NCI-H187 (cell line): Measurements from ENCODE around the gene FAM53A.

Experiments used
- DNase-seq, 2 experiments: peaks; one replicate each; lab custom pipeline; 2025; lab: John Stamatoyannopoulos, UW

Gene FAM53A

DNA sequence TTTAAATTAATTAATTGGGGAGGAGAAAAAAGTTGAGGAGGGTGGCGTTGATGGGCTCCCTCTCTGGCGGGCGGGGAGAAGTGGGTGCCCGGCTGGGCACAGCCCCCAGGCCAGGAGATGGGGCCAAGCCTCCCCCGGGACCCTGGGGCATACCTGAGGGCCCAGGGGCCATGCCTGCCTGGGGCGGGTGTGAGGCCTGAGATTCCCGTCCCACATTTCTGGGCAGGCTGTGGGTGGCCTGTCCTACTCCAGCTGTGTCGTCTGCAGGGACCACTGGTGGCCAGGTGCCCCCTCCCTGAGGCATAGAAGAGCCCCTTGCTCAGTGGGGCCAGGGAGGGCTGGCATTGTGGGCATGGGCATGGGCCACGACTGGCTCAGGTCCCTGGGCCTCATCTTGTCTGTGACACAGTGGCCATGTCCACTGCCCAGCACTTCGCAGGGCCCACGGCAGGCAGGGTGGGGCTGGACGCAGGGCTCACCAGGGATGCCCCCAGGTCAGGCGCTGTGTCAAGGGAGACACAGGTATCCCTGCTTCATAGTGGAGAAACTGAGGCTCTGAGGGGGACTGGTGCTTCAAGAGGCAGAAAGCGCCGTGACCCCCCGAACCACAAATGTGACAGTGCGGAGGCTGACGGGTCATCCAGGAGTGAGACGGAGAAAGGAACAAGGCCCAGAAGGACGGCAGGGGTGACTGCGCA is 60.1 kb downstream of the FAM53A start:
- no peak for DNase-seq

DNA sequence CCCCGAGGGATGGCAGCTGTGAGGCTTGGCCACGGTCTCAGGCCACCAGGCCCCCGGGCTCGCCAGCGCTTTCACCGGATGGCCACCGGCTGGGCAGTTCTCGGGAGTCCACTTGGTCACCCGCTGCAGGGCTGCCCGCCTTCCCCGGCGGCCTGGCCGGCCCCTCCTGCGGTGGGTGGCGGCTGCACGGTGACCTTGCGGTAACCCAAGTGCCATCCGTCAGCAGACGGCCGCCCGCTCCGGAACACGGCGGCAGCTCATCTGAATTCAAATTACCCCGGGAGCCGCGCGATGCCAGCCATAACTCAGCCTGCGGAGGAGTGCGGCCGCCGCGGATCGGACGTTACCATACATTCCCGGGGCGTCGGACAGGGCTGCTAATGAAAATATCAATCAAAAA is 60.7 kb downstream of the FAM53A start:
- DNase-seq: no peak

DNA sequence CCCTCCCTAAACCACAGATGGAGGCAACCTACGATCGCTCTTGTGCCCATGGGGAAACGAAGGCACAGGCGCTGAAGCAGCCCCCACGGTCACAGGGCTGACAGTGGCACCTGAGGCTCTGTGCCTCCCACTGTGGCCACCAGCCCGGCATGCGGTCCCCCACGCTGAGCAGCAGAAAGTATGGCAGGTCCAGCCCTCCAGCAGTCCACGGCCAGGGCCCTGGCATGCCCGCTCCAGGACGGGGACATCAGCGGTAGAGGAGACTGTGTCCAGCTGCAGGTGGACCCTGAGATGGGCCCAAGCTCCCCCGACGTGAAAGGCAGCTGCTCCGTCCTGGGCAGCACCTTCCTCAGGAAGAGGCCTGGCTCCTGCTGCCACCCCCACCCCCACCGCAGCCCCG is 61.2 kb downstream of the FAM53A start:
- no peak for DNase-seq

DNA sequence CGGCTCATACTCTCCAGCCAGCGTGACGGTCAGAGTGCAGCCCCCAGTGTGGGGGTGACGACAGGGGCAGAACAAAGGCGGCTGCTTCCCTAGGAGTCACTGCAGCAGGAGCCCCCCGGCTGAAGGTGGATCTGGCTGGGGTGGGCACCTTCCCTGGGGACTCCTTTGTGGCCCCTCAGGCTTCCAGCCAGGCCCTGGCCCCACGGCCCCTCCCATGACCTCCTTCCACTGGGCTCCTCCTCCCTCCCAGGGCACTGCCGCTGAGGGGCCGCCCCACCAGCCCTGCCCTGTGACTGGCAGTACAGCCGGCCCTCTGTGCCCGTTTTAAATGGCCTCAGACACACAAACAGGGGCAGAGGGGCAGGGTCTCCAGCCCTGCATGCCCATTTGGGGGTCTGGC is 61.9 kb downstream of the FAM53A start:
- no peak for DNase-seq

DNA sequence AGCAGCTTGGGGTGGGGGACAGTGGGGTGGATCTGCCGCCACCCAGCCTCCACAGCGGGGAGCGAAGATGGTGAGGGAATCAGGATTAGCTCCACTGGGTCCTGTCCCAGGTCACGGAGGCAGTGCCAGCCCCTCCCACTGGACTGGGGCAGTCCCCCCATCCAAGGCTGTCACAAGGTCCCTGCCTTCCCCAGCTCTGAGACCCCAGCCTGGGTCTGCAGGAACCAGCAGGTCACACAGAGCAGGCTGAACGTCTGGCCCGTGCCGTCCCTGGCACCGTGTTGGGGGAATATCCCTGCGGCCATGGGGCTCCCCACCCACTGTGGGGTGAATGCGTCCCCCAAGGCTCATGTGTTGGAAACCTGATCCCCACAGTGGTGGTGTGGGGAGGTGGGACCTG is 62.6 kb downstream of the FAM53A start:
- no peak for DNase-seq

DNA sequence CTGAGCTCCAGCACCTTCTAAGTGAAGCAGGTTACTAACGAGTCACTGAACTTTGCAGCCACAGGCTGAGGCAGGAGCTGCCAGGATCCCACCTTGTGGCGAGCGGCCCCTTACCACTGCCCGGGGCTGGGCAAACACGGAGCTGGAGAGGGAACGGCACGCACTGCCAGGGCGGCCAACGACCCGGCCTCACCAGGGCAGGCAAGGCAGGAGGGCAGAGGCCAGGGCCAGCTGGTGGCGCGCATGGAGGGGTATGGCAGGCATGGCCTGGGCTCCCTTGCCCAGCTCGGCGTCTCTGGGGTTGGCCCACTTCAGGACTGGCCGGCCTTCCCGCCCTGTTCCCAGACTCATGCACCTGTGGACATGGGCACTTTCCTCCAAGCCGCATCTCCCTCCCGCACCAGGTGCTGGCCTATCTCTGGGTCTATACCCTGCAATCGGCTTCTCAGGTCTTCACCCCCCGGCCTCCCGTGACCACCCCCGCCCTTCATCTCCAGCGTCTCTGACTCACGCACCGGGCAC is 64.9 kb downstream of the FAM53A start:
- DNase-seq: no peak

DNA sequence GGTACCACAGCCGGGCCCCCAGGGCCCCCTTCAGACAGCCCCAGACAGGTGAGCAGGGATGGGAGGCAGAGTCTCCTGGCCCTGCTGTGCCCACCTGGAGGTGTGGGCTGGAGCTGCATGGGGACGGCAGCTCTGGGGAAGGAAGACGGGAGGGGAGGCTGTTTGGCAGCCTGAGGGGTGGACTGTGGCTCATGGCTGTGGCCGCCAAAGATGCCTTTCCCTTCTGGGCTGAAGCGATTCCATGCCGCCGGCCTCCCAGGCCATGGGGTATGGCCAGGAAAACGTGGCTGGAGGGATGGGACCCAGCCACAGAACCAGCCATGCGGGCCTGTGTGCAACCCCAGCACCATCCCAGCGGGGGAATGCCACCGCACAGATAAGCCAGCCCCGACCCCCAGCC is 65.7 kb downstream of the FAM53A start:
- DNase-seq: no peak

DNA sequence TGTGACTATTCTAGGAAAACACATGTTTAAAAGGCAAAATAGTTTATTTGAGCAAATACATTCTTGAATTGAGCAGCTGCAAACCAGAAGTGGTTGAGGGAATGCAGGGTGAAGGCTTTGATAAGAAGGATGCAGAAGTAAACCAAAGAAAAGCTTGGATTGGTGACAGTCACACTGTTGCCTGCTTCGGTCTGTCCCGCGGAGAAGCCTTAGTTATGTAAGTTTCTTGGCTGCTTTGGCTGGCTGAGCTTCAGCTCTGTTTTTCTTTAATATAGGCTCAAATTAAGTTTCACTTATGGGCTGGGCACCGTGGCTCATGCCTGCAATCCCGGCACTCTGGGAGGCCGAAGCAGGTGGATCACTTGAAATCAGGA is 67.6 kb downstream of the FAM53A start:
- no peak for DNase-seq

DNA sequence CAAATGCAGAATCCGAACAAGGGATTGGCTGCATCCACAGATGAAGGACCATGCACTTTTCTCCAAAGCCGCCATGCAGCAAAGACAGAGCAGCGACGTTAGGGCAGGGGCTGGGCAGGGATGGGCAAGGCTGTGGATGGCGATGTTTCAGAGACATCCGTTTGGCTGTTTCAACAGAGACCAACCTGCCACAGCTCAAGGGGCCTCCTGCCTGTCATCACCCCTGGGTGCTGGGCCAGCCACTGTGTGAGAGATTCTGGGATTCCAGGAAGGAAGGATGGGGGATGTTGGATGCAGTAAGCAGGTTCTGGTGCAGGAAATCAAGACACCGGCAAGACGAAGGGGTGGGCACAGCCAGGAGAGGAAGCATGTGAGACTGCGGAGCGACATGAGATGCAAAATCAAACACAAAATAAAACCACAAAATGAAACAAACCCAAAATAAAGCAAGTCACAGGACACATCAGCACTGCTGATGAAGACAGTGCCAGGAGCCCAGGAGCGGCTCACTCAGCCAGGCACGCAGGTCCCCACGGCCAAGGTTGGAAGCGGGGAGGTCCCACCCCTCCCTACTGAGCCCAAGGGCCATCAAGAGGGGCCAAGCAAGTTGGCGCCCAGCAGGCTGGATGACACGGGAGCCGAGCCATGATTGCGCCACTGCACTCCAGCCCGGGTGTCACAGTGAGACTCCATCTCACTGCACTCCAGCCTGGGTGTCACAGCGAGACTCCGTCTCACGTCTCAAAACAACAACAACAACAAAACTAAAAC is 68.1 kb downstream of the FAM53A start:
- no peak for DNase-seq

DNA sequence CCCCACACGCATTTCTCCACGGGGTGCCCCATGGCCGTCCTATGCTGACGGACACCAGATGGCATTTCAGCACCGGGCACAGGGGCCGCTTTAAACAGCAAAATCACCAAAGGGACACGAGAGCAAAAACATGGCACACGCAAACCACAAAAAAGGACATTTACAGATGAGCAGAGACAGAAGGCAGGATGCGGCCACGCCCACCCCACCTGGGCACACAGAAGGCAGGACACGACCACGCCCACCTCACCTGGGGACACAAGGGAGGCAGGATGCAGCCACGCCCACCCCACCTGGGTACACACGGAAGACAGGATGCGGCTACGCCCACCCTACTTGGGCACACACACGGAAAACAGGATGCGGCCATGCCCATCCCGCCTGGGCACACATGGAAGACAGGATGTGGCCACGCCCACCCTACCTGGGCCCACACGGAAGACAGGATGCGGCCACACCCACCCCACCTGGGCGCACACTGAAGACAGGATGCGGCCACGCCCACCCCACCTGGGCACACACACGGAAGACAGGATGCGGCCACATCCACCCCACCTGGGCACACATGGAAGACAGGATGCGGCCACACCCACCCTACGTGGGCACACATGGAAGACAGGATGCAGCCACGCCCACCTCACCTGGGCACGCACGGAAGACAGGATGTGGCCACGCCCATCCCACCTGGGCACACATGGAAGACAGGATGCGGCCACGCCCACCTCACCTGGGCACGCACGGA is 69.1 kb downstream of the FAM53A start:
- DNase-seq: no peak

DNA sequence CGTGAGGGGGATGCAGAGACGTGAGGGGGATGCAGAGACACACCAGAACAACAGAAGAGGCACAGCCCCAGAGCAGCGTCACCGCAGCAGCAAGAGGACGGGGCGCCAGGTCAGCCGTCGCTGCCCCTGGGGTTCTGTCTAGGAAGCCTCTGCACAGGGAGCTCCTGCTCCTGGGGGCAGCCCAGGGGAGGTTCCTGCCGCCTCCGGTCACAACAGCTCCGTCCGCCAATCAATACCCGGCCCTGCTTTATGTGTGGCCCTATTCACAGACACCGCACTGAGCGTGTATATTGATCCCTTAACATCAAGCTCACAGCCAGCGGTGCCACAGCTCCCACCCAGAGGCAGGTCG is 69.6 kb downstream of the FAM53A start:
- no peak for DNase-seq

DNA sequence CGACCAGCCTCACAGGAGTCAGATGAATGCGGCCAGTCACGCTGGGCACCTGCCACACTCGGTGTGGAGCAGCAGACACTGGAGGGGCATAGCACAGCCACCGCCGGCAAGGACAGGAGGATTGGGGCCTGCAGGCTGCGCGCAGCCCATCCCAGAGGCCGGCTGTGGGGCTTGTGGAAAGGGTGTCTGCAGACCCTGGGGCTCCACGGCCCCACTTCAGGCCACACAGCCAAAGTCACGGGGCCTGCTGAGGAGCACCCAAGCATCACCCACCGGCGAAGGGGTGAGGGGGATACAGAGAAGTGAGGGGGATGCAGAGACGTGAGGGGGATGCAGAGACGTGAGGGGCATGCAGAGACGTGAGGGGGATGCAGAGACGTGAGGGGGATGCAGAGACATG is 70.1 kb downstream of the FAM53A start:
- DNase-seq: no peak

DNA sequence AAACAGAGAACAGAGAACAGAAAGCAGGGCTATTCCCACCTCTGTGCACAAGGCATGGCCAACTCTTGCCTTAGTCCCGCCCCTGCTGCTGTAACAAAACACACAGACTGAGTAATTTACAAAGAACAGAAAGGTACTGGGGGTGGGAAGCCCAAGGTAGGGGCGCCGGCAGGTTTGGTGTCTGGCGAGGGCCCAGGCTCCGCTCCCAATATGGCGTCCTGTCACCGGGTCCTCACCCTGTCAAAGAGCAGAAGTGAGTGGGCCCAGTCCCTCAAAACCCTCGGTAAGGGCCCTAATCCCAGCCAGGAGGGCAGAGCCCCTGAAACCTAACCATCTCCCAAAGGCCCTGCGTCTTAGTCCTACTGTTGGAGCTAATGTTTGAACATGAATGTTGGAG is 71.0 kb downstream of the FAM53A start:
- DNase-seq: no peak

DNA sequence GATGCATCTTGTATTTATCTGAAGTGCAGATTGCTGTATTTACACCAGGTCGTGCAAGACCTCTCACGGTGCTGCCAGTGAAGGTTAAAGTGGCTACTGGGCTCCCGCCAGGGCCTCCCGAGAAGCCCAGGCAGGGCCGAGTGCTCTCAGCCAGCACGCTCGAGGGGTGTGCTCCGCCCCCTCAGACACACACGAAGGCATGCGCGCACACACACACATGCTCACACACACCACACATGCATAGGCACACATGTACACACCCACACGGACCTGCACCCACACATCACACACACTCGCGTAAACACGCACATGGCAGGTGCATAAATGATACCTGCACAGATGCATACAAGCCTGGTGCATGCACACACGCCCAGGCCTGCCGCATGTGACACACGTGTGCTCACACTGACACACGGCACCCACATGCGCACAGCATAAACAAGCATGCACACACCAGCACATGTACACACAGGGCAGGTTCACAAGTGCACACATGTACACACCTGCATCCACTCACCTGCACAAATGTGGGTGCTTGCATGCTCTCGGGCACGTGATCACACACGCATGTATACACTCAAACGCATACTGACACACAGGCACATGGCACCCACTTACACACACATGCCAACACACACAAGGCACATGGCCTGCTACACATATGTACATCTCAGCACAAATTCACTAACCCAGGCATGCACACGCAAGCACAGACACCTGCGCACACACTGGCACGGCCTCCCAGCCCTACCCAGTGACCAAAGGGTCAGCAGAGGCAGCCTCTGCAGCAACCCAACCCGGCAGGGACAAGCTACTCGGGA is 71.6 kb downstream of the FAM53A start:
- no peak for DNase-seq

DNA sequence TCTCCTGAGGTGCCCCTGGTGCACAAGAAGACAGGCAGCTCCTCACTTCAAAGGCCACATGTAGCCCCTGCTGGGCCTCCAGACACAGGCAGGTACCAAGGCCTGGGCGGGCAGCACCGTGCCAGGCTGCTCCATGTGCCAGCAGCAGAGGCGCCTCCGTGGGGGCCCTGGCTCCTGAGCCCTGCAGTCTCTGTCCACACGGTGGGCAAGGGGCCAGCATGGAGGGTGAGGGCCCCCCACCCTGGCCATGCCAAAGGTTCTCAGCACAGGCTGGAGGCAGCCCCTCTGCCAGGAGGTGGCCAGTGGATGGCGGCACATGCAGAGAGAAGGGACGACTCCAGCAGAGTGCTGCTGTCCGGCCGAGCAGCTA is 72.6 kb downstream of the FAM53A start:
- DNase-seq: no peak

DNA sequence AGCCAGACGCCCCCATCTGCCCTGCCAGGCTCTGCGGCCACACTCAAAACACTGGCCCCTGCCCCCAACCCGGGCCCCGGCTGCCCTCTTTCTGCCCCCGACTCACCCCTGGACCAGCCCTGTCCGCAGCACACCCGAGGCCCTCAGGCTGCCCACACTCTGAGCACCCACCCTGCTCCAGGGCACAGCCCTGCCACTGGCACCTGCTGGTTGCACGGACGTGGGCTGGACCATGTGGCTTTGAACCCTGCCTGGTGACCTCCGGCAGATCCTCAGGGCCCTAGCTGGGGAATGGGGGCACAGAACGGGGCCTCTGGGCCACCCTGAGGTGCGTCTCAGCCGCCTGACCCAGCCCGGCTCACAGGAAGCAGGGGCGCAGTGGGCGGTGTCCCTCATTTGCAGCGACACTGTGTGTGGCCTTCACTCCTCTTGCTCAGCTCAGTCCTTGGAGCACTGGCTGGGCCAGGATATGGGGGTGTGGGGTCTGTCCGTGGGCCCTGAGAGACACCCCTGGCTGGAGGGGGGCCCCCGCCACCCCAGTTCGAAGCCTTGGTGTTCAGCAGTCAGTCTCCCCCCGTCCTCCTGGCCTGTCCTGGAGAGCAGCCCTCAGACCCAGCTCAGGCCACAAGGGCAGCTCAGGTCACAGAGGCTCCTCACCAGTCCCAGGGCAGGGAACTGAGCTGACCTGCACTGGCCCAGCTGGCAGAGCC is 73.2 kb downstream of the FAM53A start:
- DNase-seq: no peak

DNA sequence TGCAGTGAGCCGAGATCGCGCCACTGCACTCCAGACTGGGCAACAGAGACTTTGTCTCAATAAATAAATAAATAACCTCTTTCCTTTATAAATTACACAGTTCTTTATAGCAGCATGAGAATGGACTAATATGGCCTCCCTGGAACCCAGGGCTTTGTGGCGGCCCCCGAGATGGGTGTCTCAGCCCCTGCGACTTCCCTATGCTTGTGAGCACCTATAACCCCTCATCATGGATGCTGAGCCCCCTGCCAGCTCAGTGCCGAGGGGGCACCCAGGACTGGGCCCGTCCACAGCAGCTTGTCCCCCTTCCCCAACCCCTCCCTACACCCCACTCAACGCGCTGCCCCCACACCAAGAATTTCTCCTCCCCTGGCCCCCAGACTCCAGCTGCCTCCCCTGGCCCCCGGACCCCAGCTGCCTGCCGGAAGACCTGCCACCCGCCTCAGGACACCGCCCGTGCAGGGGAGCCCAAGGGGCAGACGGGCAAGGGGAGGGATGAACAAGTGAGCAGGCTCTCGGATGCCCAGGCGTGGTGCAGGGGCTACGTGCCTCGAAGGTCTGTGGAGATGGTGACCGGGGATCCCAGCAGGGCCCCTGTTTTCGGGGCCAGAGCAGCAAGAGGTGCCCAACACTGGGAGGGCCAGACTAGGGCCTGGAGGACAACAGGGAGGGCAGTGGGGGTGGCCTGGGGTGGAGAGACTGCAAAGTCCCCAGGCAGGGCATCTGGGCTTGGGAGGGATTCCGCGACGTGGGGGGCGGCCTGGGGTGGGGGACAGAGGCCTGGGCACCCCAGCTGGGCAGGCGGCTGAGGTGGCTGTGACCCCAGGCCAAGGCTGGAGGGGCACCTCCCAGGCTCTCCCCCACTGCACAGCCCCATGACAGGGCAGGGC is 74.0 kb downstream of the FAM53A start:
- DNase-seq: no peak

DNA sequence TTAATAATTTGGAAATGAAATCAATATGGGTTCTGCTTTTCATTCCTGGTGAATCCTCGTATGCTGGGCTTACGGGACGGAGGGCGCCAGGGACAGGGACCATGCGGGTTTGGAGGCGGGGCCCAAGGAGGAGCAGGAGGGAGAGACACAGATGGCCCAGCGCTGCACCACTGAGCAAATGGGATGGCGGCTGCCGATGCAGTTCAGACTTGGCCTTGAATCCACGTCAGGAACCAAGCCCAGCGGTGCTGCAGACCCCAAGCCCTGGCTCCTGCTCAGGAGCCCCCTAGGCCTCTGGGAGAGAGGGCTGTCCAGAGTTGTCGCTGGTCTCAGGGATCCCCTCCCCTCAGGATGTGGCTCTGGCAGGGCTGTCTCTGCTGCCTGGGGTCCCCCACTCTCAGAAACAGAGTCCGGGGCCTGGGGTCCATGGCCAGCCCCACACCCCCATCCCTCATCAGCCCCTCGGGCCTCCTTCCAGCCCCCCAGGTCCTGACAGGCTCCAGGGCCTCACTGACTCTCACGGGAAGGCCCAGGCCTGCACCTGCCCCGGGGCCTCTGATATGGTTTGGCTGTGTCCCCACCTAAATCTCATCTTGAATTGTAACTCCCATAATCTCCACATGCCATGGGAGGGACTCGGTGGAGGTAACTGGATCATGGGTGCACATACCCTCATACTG is 75.2 kb downstream of the FAM53A start:
- no peak for DNase-seq

DNA sequence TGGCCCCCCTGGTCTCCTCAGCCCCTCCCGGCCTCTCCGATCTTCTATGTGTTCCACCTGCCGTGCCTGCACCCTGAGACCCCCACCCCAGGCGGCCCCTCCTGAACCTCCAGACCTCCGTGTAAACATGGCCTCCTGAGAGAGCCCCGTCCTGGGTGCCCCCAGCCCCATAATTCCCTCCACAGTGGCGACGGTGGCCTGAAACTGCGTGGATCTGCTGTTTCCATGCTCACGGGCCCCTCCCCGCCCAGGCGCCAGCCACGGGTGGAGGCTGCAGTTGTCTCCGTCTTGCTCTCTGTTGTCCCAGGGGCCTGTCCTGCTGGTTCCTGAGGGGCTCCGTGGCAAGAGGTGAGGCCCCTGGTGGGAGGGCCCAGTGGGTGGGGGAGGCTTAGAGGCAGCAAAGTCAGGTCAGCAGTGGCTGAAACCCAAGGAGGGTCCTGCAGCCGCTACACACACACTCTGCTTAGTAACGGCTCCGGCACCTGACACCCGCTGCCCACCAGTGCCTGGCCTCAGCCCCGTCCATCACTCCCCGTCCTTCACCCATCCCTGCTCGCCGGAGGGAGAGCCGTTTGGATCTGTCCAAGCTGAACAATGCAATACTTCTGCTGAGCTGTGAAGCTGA is 75.8 kb downstream of the FAM53A start:
- DNase-seq: no peak
